NT2/D1 (cell line): ENCODE measurements around the gene PIGO.

ENCODE experiments used
- SUZ12 ChIP-seq: IDR thresholded peaks from 2 replicates; pipeline ENCODE4 v1.6.1; 2011; ENCODE audit not compliant: insufficient read length, insufficient read depth; ENCODE audit errors: extremely low read depth
- YY1 ChIP-seq: IDR thresholded peaks from 2 replicates; pipeline ENCODE4 v1.6.1; 2011; ENCODE audit not compliant: insufficient read length, insufficient read depth
- ZNF274 ChIP-seq: IDR thresholded peaks from 2 replicates; pipeline ENCODE4 v1.6.1; 2011; ENCODE audit warnings: mild to moderate bottlenecking, low read depth, low read length

- TF ChIP-seq YY1, result no peak
- no peak for TF ChIP-seq SUZ12
- TF ChIP-seq ZNF274, result no peak
These were observed 4.9 kb downstream of the PIGO start for GRCh38 chr9:35091536-35091935.
